HG02943 (cell line): Measurements from ENCODE around the gene SOS1.

Experiments
- ATAC-seq: cut with Tn5 transposase; IDR thresholded peaks from one replicate; pipeline ENCODE4 v1.9.1; 2021; ENCODE audit warnings: mild to moderate bottlenecking, low read depth, moderate library complexity; ENCODE audit not compliant: unreplicated experiment

Gene SOS1

GRCh38 chr2:38978296-38978903, 142.5 kb downstream of the SOS1 start:
- ATAC-seq, result no peak

GRCh38 chr2:38977047-38977446, 143.8 kb downstream of the SOS1 start:
- no peak for ATAC-seq

DNA sequence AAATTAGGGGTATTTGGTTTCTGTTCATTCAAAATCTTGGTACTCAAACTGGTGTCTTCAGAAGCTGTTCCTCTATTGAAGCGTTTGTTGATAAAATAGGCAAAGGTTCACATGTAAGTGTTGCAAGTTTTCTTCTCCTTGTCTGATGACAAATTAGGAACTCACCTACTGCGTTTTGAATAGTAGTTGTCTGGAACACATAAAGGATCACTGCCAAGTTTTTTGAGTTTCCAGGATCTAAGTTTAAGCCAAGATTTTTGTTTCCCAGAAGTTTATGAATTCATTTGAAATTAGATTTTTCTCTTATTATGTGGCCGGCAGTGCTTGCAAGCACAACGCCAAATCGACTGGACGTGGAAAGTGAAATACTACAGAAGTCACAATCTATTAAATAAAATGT, 145.8 kb downstream of the SOS1 start:
- no peak for ATAC-seq

GRCh38 chr2:38973266-38973665, 147.6 kb downstream of the SOS1 start:
- ATAC-seq, result no peak

DNA sequence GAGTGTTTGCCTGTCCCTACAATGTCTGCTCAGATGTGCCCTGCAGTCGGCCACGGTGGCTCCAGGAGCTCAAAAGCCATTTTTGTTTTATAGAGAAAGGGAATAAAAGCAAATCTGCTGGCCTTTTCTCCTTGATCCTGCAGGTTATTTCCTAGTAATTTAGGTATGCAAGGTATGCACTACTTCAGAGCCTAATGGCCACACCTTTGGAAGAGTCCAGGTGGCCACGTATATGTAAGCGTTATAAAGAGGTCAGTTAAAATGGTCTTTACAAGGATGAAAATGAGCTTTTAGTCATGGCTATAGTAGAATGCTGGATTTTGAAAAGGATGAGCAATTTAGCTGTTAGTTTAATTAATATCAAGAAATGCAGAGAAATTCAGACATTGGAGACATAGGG, 149.5 kb downstream of the SOS1 start:
- ATAC-seq, result no peak

DNA sequence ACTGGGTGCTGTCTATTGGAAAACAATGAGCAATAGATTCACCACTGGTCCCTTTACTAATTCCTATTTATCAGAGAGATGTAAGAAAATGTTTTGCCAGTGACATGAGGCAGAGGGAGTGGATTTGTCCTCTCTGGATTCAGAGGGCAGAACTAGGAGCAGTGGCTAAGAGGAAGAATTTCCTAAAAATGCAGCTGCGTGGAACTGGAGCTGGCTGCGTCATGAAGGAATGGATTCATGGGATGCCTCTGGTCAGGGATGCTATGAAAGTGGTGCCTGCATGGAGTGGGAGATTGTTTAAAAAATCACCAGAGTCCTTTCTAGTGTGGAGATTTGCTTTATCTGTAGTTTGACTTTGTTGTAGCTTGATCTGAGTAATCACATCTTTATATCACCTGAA, 152.8 kb downstream of the SOS1 start:
- no peak for ATAC-seq

DNA sequence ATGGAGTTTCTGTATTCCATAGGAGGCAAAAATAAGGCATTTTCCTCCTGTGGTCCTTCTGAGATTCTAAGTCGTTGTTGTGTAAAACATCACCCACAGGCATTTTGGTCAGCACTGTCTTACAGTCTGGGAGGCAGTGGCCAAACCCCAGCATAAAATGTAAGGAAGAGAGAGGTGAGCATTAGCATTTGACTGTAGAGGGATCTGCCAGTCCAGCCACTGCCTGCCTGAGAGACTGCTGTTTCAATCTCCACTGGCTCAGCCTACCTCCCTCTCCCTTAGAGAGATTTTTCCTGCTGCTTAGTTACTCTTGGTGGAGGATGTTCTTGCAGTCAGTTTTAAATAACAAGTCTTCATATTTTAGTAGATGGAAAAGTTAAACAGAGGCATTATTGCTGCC, 154.2 kb downstream of the SOS1 start:
- no peak for ATAC-seq

DNA sequence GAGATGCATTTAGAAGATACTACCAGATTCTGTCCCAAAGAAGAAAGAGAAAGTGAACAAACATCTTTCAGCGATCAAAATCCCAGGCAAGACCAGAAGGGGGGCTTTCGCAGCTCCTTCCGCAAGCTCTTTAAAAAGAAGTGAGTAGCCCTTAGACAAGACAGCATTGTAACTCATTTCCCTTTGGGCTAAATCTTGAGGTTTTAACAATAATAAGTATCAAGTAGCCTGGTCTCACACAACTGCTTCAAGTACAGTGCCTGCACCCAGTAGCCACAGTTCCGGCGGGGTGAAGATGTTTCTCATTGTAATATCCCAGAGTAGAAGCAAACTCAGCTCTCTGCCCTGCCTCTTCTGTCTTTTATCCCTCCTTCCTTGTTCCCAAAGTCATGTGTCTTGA, 154.8 kb downstream of the SOS1 start:
- ATAC-seq, result no peak

GRCh38 chr2:38960609-38961320, 160.1 kb downstream of the SOS1 start:
- peak; percentile 21 for ATAC-seq

- peak; percentile 76 for ATAC-seq
These were observed 160.8 kb downstream of the SOS1 start for GRCh38 chr2:38959938-38960608.

GRCh38 chr2:38959466-38959865, 161.4 kb downstream of the SOS1 start:
- ATAC-seq, result no peak

- no peak for ATAC-seq
These were observed 162.9 kb downstream of the SOS1 start for GRCh38 chr2:38957972-38958371.

DNA sequence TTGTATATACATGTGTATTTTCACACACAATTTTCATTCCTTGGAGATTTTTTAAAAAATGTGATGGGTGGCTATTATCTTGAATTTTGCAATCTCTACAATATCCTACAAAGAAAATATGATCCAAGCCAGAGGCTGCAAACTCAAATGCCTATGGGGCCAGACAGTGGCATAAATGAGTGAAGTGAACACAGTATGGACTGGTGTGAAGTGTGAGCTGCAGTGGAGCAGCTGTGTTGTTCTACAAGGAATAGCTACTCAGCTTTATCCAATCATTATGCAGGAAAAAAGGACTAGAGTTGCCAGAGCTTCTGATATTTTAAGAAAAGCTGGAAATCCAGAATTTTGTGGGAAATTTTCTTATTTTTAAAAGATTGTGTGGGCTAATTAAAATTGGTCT, 169.1 kb downstream of the SOS1 start:
- ATAC-seq, result no peak

- ATAC-seq, result no peak
These were observed 171.9 kb downstream of the SOS1 start for GRCh38 chr2:38948995-38949394.

- no peak for ATAC-seq
These were observed 172.4 kb downstream of the SOS1 start for GRCh38 chr2:38948387-38948882.

DNA sequence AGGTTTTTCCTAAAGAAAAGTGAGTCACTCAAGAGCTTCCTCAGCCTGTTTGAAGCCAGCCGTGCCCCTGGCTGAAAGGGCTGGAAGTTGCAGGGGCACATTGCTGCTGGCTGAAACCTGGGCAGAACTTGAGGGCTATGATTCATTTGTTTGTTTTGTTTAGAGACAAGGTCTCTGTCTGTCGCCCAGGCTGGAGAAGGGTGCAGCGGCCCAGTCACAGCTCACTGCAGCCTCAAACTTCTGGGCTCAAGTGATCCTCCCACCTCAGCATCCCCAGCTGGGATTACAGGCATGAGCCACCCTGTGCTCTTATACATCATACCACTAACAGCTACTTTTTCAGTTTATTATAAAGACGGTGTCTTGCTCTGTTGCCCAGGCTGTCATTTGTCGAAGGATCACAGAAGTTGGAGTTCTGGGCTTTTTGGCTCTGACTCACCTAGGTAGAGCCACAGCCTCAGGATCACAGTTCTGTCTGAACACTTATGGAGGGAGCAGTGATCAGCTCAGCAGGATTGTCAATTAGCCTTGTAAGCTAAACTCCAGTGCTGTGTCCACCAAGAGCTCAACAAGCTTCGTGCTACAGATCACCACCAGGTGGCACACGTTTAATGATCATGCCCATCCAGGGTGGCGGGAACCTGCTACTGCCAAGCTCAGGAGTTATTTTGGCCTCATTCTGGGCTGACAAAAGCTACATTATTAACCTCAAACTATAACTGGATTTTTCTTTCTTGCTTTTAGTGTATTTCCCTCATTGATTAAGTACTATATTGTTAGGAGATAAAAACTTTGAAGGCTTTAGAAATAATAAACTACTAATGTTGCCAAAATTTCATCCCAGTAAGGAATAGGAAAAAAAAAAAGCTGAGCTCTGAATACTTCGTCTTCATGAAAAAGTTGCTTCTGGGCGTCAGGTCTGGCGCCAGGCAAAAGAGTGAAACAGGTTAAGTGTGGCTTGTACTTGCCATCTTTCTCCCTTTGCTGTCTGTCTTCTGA, 173.3 kb downstream of the SOS1 start:
- ATAC-seq, result peak; percentile 80

DNA sequence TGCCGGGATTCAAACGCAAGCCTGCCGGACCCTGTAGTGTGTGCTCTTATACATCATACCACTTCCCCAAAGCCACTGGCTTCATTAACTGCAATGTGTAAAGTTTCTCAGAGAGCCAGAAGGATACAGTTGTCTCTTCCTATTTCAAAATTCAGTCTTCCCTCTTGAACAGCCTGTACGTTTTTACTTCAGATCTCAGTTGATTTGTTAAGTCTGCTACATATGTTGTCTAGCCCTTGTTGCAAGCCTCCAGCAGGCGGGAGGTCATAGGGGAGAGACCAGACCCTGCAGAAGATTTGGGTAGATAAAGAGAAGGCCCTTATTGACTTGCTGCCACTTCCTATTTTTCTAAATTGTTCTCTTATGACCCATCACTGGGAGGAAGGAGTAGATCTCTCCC, 174.9 kb downstream of the SOS1 start:
- no peak for ATAC-seq

DNA sequence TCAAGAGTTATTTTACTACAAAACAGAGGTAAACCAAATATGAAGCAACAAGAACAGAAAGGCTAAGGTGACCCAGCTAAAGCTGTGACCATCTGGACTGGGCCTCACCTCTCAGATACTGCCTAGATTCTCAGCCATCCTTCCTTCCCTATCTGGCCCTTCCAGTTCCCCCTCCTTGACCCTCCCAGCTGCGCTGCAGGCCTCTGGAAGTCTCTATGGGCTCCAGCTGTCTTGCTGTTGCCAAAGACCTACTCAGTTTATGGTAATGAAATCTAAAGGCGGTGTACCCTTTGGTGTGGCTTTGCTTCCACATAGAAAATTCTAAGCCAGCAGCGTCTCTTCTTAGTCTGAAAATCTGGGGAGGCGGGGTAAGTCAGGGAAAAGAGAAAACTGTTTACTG, 175.5 kb downstream of the SOS1 start:
- no peak for ATAC-seq

DNA sequence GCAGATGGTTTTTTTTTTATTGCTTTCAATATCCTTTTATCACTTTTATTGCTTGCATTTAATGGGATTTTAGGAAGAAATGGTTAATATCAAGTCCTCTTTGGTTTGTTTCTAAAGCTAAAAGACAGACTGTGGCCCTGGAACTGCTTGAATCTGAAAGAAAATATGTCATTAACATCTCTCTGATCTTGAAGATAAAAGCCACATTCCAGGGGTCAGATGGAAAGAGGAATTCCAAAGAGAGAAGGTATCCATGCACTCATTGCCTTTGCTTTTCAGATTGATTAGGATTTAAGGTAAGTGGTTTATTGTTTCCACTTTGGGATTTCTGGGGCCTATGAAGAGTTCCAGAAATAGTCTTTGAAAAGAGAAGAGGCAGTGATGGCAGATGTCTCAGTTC, 177.1 kb downstream of the SOS1 start:
- no peak for ATAC-seq

DNA sequence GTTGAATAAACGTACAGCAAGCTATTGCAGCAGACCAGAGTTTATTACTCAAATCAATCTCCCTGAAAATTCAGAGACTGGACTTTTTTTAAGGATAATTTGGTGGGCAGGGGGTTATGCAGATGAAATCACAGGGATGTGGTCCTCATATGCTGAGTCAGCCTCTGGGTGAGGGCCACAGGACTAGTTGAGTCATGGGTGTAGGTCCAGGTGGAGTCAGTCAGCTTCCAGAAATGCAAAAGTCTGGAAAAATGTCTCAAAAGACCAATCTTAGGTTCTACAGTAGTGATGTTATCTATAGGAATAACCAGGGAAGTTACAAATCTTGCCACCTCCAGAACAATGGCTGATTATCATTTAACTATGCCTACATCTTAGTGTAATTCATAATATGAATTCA, 180.1 kb downstream of the SOS1 start:
- no peak for ATAC-seq

GRCh38 chr2:38937548-38937947, 183.3 kb downstream of the SOS1 start:
- ATAC-seq, result no peak
